Measurements from ENCODE around the gene EIF3D.
"Not testable (repeated sequence)": the region's sequence is repeated elsewhere in the genome, so short reads cannot be mapped to it uniquely, and the experiment has no call there.

EIF3D gene

GRCh38 chr22:36546092-36546804 lies 17.3 kb upstream of the EIF3D start:
- in situ Hi-C loops (cut with MboI; ENCODE audit: low sequenced_read_pairs, unreplicated experiment), result no loop called here
- DNase-seq (ENCODE audit: low spot score), result peak; percentile 72
- peak; percentile 69 for TF ChIP-seq CTCF (IDR thresholded peaks at IDR 0.05; ENCODE audit: borderline replicate concordance, control extremely low read depth, extremely low read depth, insufficient read depth, missing control alignments)

- no peak for TF ChIP-seq CTCF (IDR thresholded peaks at IDR 0.05; ENCODE audit: borderline replicate concordance, control extremely low read depth, extremely low read depth, insufficient read depth, missing control alignments)
- in situ Hi-C loops (cut with MboI; ENCODE audit: low sequenced_read_pairs, unreplicated experiment), result no loop called here
- DNase-seq (ENCODE audit: low spot score), result no peak
Observed at GRCh38 chr22:36544107-36544620, 15.2 kb upstream of the EIF3D start.

GRCh38 chr22:36541831-36542411 lies 13.0 kb upstream of the EIF3D start:
- no peak for TF ChIP-seq CTCF (IDR thresholded peaks at IDR 0.05; ENCODE audit: borderline replicate concordance, control extremely low read depth, extremely low read depth, insufficient read depth, missing control alignments)
- no peak for DNase-seq (ENCODE audit: low spot score)
- in situ Hi-C loops (cut with MboI; ENCODE audit: low sequenced_read_pairs, unreplicated experiment), result no loop called here

DNA sequence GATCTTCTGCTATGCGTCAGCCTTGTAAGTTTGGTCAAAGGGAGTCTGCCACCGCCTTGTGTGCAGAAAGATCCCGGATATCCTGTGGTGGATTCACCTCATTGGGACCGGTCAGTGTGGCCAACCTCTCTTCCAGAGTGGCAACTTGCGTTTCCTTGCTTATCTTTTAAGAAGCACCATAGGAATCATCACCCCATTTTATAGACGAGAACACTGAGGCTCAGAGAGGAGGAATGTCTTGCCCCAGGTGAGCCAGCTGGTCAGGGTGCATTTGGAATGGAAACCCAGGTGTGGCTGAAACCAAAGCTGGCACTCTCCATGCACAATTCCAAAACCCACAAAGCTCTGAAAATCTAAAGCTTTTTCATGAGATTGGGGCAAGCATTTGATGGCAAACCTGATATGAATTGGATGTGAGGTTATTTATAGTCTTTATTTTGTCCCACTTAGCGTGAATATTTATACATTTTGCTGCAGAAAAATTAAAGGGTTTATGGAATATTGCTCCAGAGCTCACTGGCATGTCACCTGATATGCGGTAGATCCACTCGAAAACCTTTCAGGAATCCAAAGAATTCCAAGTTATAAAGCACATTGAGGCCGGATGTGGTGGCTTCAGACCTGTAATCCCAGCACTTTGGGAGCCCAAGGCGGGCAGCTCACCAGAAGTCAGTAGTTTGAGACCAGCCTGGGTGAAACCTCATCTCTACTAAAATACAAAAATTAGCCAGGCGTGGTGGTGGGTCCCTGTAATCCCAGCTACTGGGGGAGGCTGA lies 12.1 kb upstream of the EIF3D start:
- in situ Hi-C loops (cut with MboI; ENCODE audit: low sequenced_read_pairs, unreplicated experiment), result no loop called here
- TF ChIP-seq CTCF (IDR thresholded peaks at IDR 0.05; ENCODE audit: borderline replicate concordance, control extremely low read depth, extremely low read depth, insufficient read depth, missing control alignments), result no peak
- no peak for DNase-seq (ENCODE audit: low spot score)

DNA sequence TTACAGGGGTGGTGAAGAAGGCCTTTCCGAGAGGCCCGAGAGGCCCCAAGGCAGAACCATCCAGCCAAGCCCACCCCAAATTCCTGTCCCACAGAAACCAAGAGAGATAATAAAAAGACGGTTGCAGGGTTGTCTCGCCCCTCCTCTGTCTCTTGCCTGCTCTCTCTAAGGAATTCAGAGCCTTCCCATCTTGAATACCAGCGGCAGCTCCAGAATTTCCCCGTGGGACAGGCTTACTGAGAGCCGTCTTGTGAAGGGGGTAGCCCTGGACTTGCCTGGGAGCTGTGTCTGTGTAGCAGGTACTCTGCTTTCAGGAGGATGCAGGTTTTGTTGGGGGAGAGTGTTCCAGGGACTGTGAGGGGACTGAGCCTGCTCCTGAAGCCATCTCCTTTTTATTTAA lies 9.6 kb upstream of the EIF3D start:
- TF ChIP-seq CTCF (IDR thresholded peaks at IDR 0.05; ENCODE audit: borderline replicate concordance, control extremely low read depth, extremely low read depth, insufficient read depth, missing control alignments), result no peak
- DNase-seq (ENCODE audit: low spot score), result no peak
- in situ Hi-C loops (cut with MboI; ENCODE audit: low sequenced_read_pairs, unreplicated experiment), result no loop called here

DNA sequence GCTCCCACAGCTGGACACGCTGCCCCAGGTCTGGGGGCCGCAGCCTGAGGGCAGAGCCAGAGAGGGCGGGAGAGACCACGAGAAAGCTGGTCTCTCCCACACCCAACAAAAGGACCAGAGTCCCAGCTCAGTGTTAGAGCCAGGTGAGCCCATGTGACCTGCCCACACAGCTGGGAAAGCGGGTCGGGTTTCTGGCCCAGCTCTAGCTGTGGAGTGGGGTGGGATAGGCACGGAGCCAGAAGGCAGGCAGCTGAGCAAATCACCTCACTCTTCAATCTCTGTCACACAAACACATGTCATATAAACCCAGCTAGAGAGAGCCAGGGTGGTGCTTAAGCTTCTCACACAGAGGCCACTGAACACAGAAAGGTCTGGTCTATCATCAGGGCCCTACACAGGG lies 7.8 kb upstream of the EIF3D start:
- in situ Hi-C loops (cut with MboI; ENCODE audit: low sequenced_read_pairs, unreplicated experiment), result no loop called here
- TF ChIP-seq CTCF (IDR thresholded peaks at IDR 0.05; ENCODE audit: borderline replicate concordance, control extremely low read depth, extremely low read depth, insufficient read depth, missing control alignments), result no peak
- DNase-seq (ENCODE audit: low spot score), result no peak

DNA sequence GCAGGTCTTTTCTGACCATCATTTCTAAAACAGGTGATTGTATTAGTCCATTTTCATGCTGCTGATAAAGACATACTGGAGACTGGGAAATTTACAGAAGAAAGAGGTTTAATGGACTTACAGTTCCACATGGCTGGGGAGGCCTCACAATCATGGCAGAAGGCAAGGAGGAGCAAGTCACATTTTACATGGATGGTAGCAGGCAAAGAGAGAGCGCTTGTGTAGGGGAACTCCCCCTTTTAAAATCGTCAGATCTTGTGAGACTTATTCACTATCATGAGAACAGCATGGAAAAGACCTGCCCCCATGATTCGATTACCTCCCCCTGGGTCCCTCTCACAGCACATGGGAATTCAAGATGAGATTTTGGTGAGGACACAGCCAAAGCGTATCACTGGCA lies 4.4 kb upstream of the EIF3D start:
- in situ Hi-C loops (cut with MboI; ENCODE audit: low sequenced_read_pairs, unreplicated experiment); DNase-seq (ENCODE audit: low spot score): not testable (repeated sequence)

Data from GM13976 (cell line).